ENCODE measurements around the gene ADH7.
"Not testable (repeated sequence)": the region's sequence is repeated elsewhere in the genome, so short reads cannot be mapped to it uniquely, and the experiment has no call there.

The ADH7 gene

GRCh38 chr4:99379571-99379970 lies 55.6 kb downstream of the ADH7 start:
- DNase-seq (ENCODE audit: low read depth in 2 of 2) = no peak

GRCh38 chr4:99378876-99379275 lies 56.3 kb downstream of the ADH7 start:
- no peak for DNase-seq (ENCODE audit: low read depth in 2 of 2)

- not testable (repeated sequence) for DNase-seq (ENCODE audit: low read depth in 2 of 2)
These were observed 57.8 kb downstream of the ADH7 start for GRCh38 chr4:99377341-99377740.

GRCh38 chr4:99372464-99372863 lies 62.7 kb downstream of the ADH7 start:
- DNase-seq (ENCODE audit: low read depth in 2 of 2) = not testable (repeated sequence)

GRCh38 chr4:99367817-99368216 lies 67.3 kb downstream of the ADH7 start:
- DNase-seq (ENCODE audit: low read depth in 2 of 2) = not testable (repeated sequence)

GRCh38 chr4:99366491-99366890 lies 68.7 kb downstream of the ADH7 start:
- DNase-seq (ENCODE audit: low read depth in 2 of 2) = no peak

- DNase-seq (ENCODE audit: low read depth in 2 of 2) = no peak
These were observed 72.4 kb downstream of the ADH7 start for GRCh38 chr4:99362768-99363167.
